Endometrium (tissue), 2 donors: ENCODE data around the gene NRIP3.
"Not testable (repeated sequence)": the region's sequence is repeated elsewhere in the genome, so short reads cannot be mapped to it uniquely, and the experiment has no call there.

Experiments
- FAIRE-seq: peaks from 2 replicates; lab custom pipeline; 2012; peaks lifted over from hg19 to GRCh38; lab: Jason Lieb, UNC
- donor health status: control.
- donor health status: control.

Gene NRIP3

DNA sequence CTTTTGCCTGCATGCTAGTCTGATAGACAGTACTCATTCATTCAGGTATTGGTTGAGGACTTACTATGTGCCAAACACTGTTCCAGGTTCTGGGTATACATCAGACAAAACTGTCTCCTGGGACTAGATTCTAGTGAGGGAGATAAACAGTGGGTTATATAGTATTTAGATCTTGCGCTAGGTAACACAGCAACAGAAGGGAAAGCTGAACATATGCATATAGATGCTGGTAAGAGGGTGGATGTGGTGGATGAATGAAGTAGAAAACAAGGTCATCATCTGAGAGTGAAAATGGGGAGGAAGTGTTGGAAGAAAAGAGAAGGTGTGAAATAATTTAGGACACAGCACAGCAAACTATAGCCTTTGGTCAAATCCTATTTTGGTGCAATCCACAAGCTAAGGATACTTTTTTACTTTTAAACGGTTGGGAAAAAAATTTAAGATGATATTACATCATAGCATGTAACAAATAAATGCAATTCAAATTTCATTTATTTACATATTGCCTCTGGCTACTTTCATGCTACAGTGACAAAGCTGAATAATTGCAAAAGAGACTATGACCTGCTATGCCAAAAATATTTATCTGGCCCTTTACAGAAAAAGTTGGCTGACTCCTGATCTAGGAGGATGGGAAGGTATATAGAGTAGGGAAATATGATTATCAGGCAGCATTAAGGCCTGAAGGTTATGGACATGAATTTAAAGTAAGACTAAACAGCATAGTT, 32.4 kb downstream of the NRIP3 start:
- no peak for FAIRE-seq

DNA sequence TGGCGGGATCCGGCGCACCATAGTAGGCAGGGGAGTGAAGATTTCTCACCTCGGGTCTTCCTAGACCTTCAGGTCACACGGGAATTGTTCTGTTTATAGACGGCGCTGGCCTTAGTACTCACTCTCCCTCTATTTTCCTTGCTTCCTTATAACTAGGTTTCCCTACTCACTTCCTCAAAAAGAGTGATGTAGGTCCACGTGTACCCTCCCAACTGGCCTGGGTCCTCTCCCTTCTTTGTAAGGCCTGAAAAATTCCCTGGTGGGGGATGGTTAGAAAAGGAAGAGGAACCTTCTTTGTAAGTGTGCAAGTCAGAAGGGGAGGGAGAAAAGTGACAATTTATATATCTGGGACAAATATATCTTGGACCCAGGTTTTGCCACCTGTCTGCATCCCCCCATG, 36.6 kb downstream of the NRIP3 start:
- FAIRE-seq: no peak

GRCh38 chr11:8964324-8965320, 39.2 kb downstream of the NRIP3 start, which contains the start of gene TMEM9B:
Gene TMEM9B, minus strand, starts transcription at chr11:8964442. Its CDS starts 129 bp downstream, at chr11:8964313.
- no peak for FAIRE-seq

- no peak for FAIRE-seq
Observed at GRCh38 chr11:8963569-8964323, 40.1 kb downstream of the NRIP3 start.

DNA sequence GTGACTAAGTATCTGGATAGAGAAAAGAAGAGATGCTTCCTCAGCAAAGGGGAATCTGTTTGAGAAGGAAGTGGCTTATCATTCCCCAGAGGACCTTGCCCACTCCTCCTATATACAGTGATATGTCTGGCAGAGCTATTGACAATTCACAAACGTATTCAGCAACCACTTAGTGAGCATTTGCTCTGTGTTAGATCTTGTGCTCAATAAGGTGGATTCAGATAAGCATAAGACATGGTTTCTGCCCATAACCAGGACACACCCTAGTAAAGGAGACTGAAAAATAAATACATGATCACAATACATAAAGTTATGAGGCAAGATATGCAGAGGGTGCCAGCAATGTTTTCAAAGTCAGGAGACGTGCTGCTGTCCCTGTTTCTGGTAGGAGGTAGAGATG, 41.0 kb downstream of the NRIP3 start:
- FAIRE-seq: no peak

GRCh38 chr11:8961401-8961800, 42.4 kb downstream of the NRIP3 start:
- no peak for FAIRE-seq

- FAIRE-seq: peak; percentile 79
Observed at GRCh38 chr11:8959546-8960166, 44.1 kb downstream of the NRIP3 start.

DNA sequence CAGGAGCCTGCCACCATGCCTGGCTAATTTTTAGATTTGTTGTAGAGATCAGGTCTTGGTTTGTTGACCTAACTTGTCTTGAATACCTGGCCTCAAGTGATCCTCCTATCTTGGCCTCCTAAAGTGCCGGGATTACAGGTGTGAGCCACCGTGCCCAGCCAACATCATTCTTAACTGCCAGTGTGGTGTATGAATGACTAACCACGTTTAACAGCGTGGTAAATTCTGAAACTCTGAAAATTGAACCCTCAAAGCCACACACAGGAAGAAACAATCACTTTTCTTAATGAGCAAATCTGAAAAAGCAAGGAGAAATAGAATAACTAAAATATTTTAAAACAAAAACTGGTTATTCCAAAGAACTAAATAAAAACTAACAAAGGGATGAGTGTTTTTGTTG, 46.9 kb downstream of the NRIP3 start:
- no peak for FAIRE-seq

GRCh38 chr11:8948886-8949285, 54.9 kb downstream of the NRIP3 start:
- no peak for FAIRE-seq

DNA sequence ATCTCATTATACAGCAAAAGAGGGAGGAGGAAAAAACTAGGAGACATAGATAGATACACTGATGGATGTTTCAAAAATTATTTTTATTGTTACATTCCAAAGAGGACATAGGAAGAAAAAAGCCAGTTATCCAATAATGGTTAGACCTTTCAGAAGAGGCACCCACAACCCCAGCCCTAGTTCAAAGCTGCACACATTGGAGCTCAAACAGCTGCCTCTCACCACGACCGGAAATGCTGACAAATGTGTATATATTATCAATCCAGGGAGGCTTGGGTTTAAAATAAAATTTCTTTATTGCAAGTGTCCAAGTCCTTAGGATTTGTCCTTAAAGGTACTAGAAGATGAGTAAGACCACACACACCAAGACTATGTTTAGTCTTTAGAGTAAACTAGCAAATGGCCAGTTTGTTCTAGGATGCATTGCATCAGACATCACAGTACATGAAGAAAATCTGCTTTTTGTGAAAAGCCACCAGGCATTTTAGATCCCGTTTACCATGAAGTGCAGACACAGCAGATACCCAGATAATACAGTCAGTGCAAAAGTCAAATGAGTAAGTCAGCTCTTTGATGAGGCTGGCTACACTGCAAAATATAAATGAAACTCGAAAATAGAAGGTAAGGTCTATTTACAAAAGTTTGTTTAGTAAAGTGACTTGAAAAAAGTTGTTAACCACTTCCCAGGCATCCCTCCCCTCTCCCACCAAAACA, 56.4 kb downstream of the NRIP3 start:
- FAIRE-seq: no peak

- no peak for FAIRE-seq
Observed at GRCh38 chr11:8942518-8943066, 61.2 kb downstream of the NRIP3 start, which contains the start of gene ASCL3. Gene ASCL3, minus strand, starts transcription at chr11:8943016. Its CDS starts 4,855 bp downstream, at chr11:8938161.

- no peak for FAIRE-seq
Observed at GRCh38 chr11:8941341-8942103, 62.3 kb downstream of the NRIP3 start.

- FAIRE-seq: no peak
Observed at GRCh38 chr11:8937659-8938058, 66.1 kb downstream of the NRIP3 start.

GRCh38 chr11:8937159-8937558, 66.6 kb downstream of the NRIP3 start:
- FAIRE-seq: no peak

- FAIRE-seq: not testable (repeated sequence)
Observed at GRCh38 chr11:8935789-8936188, 68.0 kb downstream of the NRIP3 start.

- FAIRE-seq: no peak
Observed at GRCh38 chr11:8934742-8935488, 68.9 kb downstream of the NRIP3 start.

DNA sequence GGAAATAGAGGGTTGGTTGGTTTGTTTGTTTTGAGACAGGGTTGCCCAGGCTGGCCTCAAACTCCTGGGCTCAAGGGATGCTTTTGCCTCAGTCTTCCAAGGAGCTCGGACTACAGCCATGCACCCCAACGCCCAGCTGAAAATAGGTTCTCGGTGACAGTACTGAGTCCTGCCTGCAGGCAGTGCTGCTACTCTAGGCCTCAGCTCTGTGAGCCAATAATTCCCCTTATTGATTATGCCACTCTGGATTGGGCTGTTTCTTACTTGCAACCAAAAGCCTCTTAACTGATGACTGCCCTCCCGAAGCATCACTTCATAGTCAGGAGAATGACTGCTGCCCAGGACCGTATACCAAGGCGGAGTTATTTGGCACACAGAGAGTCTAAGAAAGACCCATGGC, 69.9 kb downstream of the NRIP3 start:
- no peak for FAIRE-seq

- no peak for FAIRE-seq
Observed at GRCh38 chr11:8932564-8933180, 71.1 kb downstream of the NRIP3 start, which contains the start of gene C11orf16. Gene C11orf16, minus strand, starts transcription at chr11:8932947. Its CDS starts 639 bp downstream, at chr11:8932308.
